Endodermal cell (in vitro differentiated cells): Measurements from ENCODE around the gene ALAD. TPM values are rescaled to one million over a fixed set of nuclear protein-coding genes. Genes with fewer than 3 reads are reported as not detected.
A peak's percentile ranks its signal among the peaks of the same experiment; 100 is the strongest.

Source experiments
- DNase-seq: peaks from one replicate; pipeline ENCODE4 v3.0.0-alpha.2; 2017
- H3K27ac ChIP-seq: 2 replicates; pipeline ENCODE4 v1.5.1; 2013; ENCODE audit warnings: mild to moderate bottlenecking, low read depth, low read length, moderate library complexity
- H3K27me3 ChIP-seq: 2 replicates; pipeline ENCODE4 v1.6.1; 2013; ENCODE audit warnings: mild to moderate bottlenecking, low read length, moderate library complexity; ENCODE audit not compliant: insufficient read depth, control insufficient read depth, poor library complexity, severe bottlenecking
- H3K36me3 ChIP-seq: 2 replicates; pipeline ENCODE4 v1.7.0; 2013; ENCODE audit warnings: mild to moderate bottlenecking, low read length, moderate library complexity; ENCODE audit not compliant: control insufficient read depth, insufficient read depth
- H3K4me1 ChIP-seq: one replicate; pipeline ENCODE4 v1.7.0; 2013; ENCODE audit warnings: low read length; ENCODE audit not compliant: control insufficient read depth, insufficient read depth
- H3K4me3 ChIP-seq: 2 replicates; pipeline ENCODE4 v1.5.1; 2013; ENCODE audit warnings: mild to moderate bottlenecking, low read length, moderate library complexity
- H3K9ac ChIP-seq: 2 replicates; pipeline ENCODE4 v1.6.1; 2013; ENCODE audit warnings: mild to moderate bottlenecking, low read length, moderate library complexity; ENCODE audit not compliant: poor library complexity, severe bottlenecking; ENCODE audit errors: extremely low read depth
- H3K9me3 ChIP-seq: 2 replicates; pipeline ENCODE4 v1.6.1; 2013; ENCODE audit warnings: mild to moderate bottlenecking, low read length, moderate library complexity; ENCODE audit not compliant: control insufficient read depth
- H3K27ac Mint-ChIP-seq: 2 replicates; pipeline ENCODE4 v1.8.0; 2020; ENCODE audit warnings: mixed read lengths
- H3K27me3 Mint-ChIP-seq: 2 replicates; pipeline ENCODE4 v1.8.0; 2021; ENCODE audit warnings: mild to moderate bottlenecking, mixed read lengths; ENCODE audit not compliant: insufficient read depth
- H3K36me3 Mint-ChIP-seq: 2 replicates; pipeline ENCODE4 v1.8.0; 2020; ENCODE audit warnings: low read depth, mixed read lengths
- H3K4me1 Mint-ChIP-seq: 2 replicates; pipeline ENCODE4 v1.8.0; 2020; ENCODE audit warnings: mixed read lengths
- H3K4me3 Mint-ChIP-seq: 2 replicates; pipeline ENCODE4 v1.8.0; 2020; ENCODE audit warnings: mild to moderate bottlenecking, moderate library complexity, mixed read lengths
- H3K9me3 Mint-ChIP-seq: 2 replicates; pipeline ENCODE4 v1.8.0; 2020; ENCODE audit warnings: mild to moderate bottlenecking, mixed read lengths
- WGBS, 2 experiments: methylation state at CpG; one replicate each; pipeline versions ENCODE4 v1.1.5 to v1.1.7; 2013; ENCODE audit warnings: missing lambda C conversion rate in 2 of 2, mixed read lengths in 1 of 2; ENCODE audit not compliant: insufficient coverage in 1 of 2, insufficient read length in 1 of 2; 5-methylcytosine and 5-hydroxymethylcytosine counted together
- total RNA-seq, 2 donors: library from RNA; stranded (reverse); fragmentation: NEBNext Ultra II Directional in 1 of 2; extraction: Animal tissue kit (Norgen Biotek cat#: 25700) in 1 of 2; gene quantifications; 2 replicates in 1 of 2; 3 replicates in 1 of 2; pipeline ENCODE4 v1.2.1, GENCODE V29; 2021
- TF ChIP-seq, protein P1 (sequence below): fragments of 200-600 bp; sonication (generic); conservative IDR thresholded peaks from 2 replicates; pipeline ENCODE4 v1.5.0; 2021; ENCODE audit warnings: antibody characterized with exemption, mild to moderate bottlenecking

Gene ALAD
- total RNA-seq, 2 donors from 2014 or later = 40.4 to 51.9 TPM

DNA sequence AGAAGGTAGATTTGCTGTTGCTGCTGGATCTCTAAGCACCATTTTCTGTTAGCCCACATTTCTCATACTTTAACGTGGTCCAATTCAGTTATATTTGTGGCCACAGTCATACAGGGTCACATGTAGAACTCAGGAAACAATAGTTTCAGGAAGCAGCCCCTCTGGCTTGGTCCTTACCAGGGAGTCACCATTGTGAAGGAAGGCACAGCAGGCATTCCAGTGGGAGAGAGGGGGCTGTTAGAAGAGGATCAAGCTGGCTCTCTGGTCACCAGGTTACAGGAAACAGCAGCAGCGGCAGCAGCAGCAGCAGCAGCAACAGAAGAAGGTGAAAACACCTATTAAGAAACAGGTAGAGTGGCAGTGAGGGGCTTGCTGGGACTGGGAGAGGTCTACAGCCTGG is 24.0 kb upstream of the ALAD start:
- no peak overlapping the region for H3K4me3 ChIP-seq
- no peaks in the 10 kb centered on the region for H3K36me3 ChIP-seq
- Mint-ChIP-seq H3K4me1 (peaks cover 8% of the 10 kb centered on the region), H3K9me3 (no peaks in the 10 kb centered on the region), H3K36me3 (no peaks in the 10 kb centered on the region), H3K27me3 (peaks cover 8% of the 10 kb centered on the region), H3K4me3 (no peak overlapping the region), H3K27ac (no peak overlapping the region)
- DNase-seq = peak; percentile 73
- no peak overlapping the region for H3K27ac ChIP-seq
- H3K9me3 ChIP-seq = no peaks in the 10 kb centered on the region
- no peaks in the 10 kb centered on the region for H3K4me1 ChIP-seq
- H3K9ac ChIP-seq = no peak overlapping the region
- TF ChIP-seq, protein P1, sequence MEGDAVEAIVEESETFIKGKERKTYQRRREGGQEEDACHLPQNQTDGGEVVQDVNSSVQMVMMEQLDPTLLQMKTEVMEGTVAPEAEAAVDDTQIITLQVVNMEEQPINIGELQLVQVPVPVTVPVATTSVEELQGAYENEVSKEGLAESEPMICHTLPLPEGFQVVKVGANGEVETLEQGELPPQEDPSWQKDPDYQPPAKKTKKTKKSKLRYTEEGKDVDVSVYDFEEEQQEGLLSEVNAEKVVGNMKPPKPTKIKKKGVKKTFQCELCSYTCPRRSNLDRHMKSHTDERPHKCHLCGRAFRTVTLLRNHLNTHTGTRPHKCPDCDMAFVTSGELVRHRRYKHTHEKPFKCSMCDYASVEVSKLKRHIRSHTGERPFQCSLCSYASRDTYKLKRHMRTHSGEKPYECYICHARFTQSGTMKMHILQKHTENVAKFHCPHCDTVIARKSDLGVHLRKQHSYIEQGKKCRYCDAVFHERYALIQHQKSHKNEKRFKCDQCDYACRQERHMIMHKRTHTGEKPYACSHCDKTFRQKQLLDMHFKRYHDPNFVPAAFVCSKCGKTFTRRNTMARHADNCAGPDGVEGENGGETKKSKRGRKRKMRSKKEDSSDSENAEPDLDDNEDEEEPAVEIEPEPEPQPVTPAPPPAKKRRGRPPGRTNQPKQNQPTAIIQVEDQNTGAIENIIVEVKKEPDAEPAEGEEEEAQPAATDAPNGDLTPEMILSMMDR = no peak
- WGBS, 2 experiments = 33 to 50% methylated on average over 2 of the region's 2 CpGs
- peaks cover 7% of the 10 kb centered on the region for H3K27me3 ChIP-seq

GRCh38 chr9:113421726-113422125 is 20.6 kb upstream of the ALAD start:
- no peak for DNase-seq
- Mint-ChIP-seq H3K9me3 (no peaks in the 10 kb centered on the region), H3K4me1 (peaks cover 8% of the 10 kb centered on the region), H3K27ac (no peak overlapping the region), H3K36me3 (no peaks in the 10 kb centered on the region), H3K27me3 (peaks cover 3% of the 10 kb centered on the region), H3K4me3 (no peak overlapping the region)
- Histone ChIP-seq H3K27me3 (peaks cover 4% of the 10 kb centered on the region), H3K9ac (no peak overlapping the region), H3K9me3 (no peaks in the 10 kb centered on the region), H3K4me3 (no peak overlapping the region), H3K36me3 (no peaks in the 10 kb centered on the region), H3K27ac (no peak overlapping the region), H3K4me1 (no peaks in the 10 kb centered on the region)
- TF ChIP-seq, protein P1 = no peak
- 92 to 94% methylated on average over 3 of the region's 3 CpGs for WGBS, 2 experiments

DNA sequence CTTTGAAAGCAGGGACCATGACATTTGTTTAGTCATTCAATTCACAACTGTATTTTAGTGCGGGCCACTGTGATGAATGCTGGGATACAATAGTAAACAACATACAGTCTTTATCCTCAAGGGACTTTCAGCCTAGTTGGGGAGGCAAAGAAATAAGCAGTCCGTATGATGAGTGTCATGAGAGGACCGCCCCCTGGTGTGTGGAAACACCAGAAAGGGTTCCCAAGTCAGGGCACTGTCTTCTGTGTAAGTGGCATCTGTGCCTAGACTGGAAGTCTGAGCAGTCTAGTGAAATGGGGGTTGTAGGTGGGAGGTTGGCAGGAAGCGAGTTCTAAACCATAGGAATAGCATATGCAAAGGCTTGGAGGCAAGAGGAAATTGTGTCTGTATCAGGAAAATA is 16.3 kb upstream of the ALAD start:
- H3K27ac ChIP-seq = no peak overlapping the region
- H3K4me3 ChIP-seq = no peak overlapping the region
- H3K27me3 ChIP-seq = peaks cover 4% of the 10 kb centered on the region
- no peak overlapping the region for H3K27ac Mint-ChIP-seq
- H3K4me3 Mint-ChIP-seq = no peak overlapping the region
- WGBS, 2 experiments = 90 to 93% methylated on average over 3 to 4 of the region's 4 CpGs
- no peak for DNase-seq
- no peaks in the 10 kb centered on the region for H3K36me3 Mint-ChIP-seq
- H3K4me1 Mint-ChIP-seq = no peaks in the 10 kb centered on the region
- no peaks in the 10 kb centered on the region for H3K4me1 ChIP-seq
- H3K27me3 Mint-ChIP-seq = peaks cover 3% of the 10 kb centered on the region
- H3K9me3 Mint-ChIP-seq = no peaks in the 10 kb centered on the region
- no peaks in the 10 kb centered on the region for H3K36me3 ChIP-seq
- H3K9ac ChIP-seq = no peak overlapping the region
- TF ChIP-seq, protein P1 = no peak
- H3K9me3 ChIP-seq = no peaks in the 10 kb centered on the region
